DMS53 treated with DMSO at 0.1 percent for 48 hours (cell line): ENCODE data around the gene SIRT2.
"Not testable (repeated sequence)": the region's sequence is repeated elsewhere in the genome, so short reads cannot be mapped to it uniquely, and the experiment has no call there.

Source experiments
- DNase-seq: peaks from one replicate; lab custom pipeline; 2025; ENCODE audit not compliant: unreplicated experiment; lab: John Stamatoyannopoulos, UW

Gene SIRT2

GRCh38 chr19:38869160-38869835, 30.1 kb downstream of the SIRT2 start:
- DNase-seq, result no peak

- no peak for DNase-seq
Observed at GRCh38 chr19:38868551-38868950, 30.9 kb downstream of the SIRT2 start.

- no peak for DNase-seq
Observed at GRCh38 chr19:38867171-38867780, 32.1 kb downstream of the SIRT2 start.

- peak; percentile 94 for DNase-seq
Observed at GRCh38 chr19:38862321-38863059, 36.9 kb downstream of the SIRT2 start.

GRCh38 chr19:38861368-38861767, 38.0 kb downstream of the SIRT2 start:
- no peak for DNase-seq

GRCh38 chr19:38859631-38860204, 39.7 kb downstream of the SIRT2 start:
- DNase-seq, result not testable (repeated sequence)

GRCh38 chr19:38856813-38857212, 42.6 kb downstream of the SIRT2 start:
- no peak for DNase-seq

GRCh38 chr19:38855751-38856150, 43.7 kb downstream of the SIRT2 start:
- not testable (repeated sequence) for DNase-seq

- DNase-seq, result not testable (repeated sequence)
Observed at GRCh38 chr19:38854961-38855360, 44.5 kb downstream of the SIRT2 start.

GRCh38 chr19:38853214-38853613, 46.2 kb downstream of the SIRT2 start:
- DNase-seq, result no peak

- peak; percentile 39 for DNase-seq
Observed at GRCh38 chr19:38852231-38853044, 47.0 kb downstream of the SIRT2 start.

GRCh38 chr19:38851622-38852230, 47.7 kb downstream of the SIRT2 start:
- DNase-seq, result peak; percentile 90

- DNase-seq, result no peak
Observed at GRCh38 chr19:38850976-38851621, 48.3 kb downstream of the SIRT2 start.

- DNase-seq, result peak; percentile 97
Observed at GRCh38 chr19:38850436-38850975, 48.9 kb downstream of the SIRT2 start.

GRCh38 chr19:38849860-38850435, 49.5 kb downstream of the SIRT2 start, which contains the start of gene HNRNPL:
TSS of gene HNRNPL (minus strand) at chr19:38849986. CDS start at chr19:38849966, 20 bp downstream.
- DNase-seq, result peak; percentile 100

- DNase-seq, result peak; percentile 95
Observed at GRCh38 chr19:38849147-38849859, 50.1 kb downstream of the SIRT2 start.

- no peak for DNase-seq
Observed at GRCh38 chr19:38848299-38849146, 50.9 kb downstream of the SIRT2 start.

GRCh38 chr19:38846097-38846496, 53.3 kb downstream of the SIRT2 start:
- DNase-seq, result no peak
